CD14-positive monocyte (primary cell): ENCODE results near the gene CSRNP2. TPM values are rescaled to one million over a fixed set of nuclear protein-coding genes. Genes with fewer than 3 reads are reported as not detected.

Experiments used
- DNase-seq, 3 donors: peaks; one replicate each; pipeline ENCODE4 v3.0.0-alpha.2; 2011 to 2022
- H2AFZ ChIP-seq: 2 replicates; pipeline ENCODE4 v1.6.0; 2012; ENCODE audit warnings: mild to moderate bottlenecking, low read depth, low read length, inconsistent platforms; ENCODE audit not compliant: insufficient read depth, poor library complexity, severe bottlenecking
- H3K27ac ChIP-seq, 2 donors: 1 replicate in 1 of 2; 2 replicates in 1 of 2; pipeline ENCODE4 v1.5.1; 2012 to 2013; ENCODE audit warnings: low read length in 2 of 2, control low read depth in 1 of 2, inconsistent platforms in 1 of 2, low read depth in 1 of 2, mild to moderate bottlenecking in 1 of 2
- H3K27me3 ChIP-seq, 2 donors: one replicate each; pipeline versions ENCODE4 v1.6.0 to v1.6.1; 2011 to 2013; ENCODE audit warnings: low read length in 2 of 2; ENCODE audit not compliant: control insufficient read depth in 2 of 2, insufficient read depth in 2 of 2
- H3K36me3 ChIP-seq, 2 donors: replicated peaks in 1 of 2; 1 replicate in 1 of 2; 2 replicates in 1 of 2; pipeline versions ENCODE4 v1.5.1 to v1.6.1; 2012 to 2013; ENCODE audit warnings: low read length in 2 of 2, control low read depth in 1 of 2, inconsistent platforms in 1 of 2, mild to moderate bottlenecking in 1 of 2; ENCODE audit not compliant: insufficient read depth in 2 of 2, control insufficient read depth in 1 of 2
- H3K4me1 ChIP-seq, 2 donors: 1 replicate in 1 of 2; 2 replicates in 1 of 2; pipeline versions ENCODE4 v1.5.1 to v1.6.1; 2012 to 2013; ENCODE audit warnings: low read length in 2 of 2, control low read depth in 1 of 2, inconsistent platforms in 1 of 2, mild to moderate bottlenecking in 1 of 2, moderate library complexity in 1 of 2; ENCODE audit not compliant: insufficient read depth in 2 of 2, control insufficient read depth in 1 of 2
- H3K4me2 ChIP-seq: replicated peaks from 2 replicates; pipeline ENCODE3; 2012; ENCODE audit warnings: low read length, moderate library complexity, mild to moderate bottlenecking; ENCODE audit not compliant: poor library complexity, severe bottlenecking; ENCODE audit errors: extremely low read depth
- H3K4me3 ChIP-seq, 3 experiments: fragments of 200-600 bp in 1 of 3; sonication (generic) in 1 of 3; replicated peaks in 1 of 3; 1 replicate in 2 of 3; 2 replicates in 1 of 3; pipeline ENCODE4 v1.5.1; 2011 to 2013; ENCODE audit warnings: low read length in 3 of 3, mild to moderate bottlenecking in 3 of 3, control low read depth in 2 of 3, low read depth in 2 of 3, inconsistent platforms in 1 of 3, moderate library complexity in 1 of 3
- H3K79me2 ChIP-seq: 2 replicates; pipeline ENCODE4 v1.6.0; 2012; ENCODE audit warnings: mild to moderate bottlenecking, control low read depth, inconsistent platforms, low read length, moderate library complexity; ENCODE audit not compliant: insufficient read depth
- H3K9ac ChIP-seq: 2 replicates; pipeline ENCODE4 v1.6.0; 2017; ENCODE audit warnings: low read length, mild to moderate bottlenecking; ENCODE audit not compliant: insufficient read depth, poor library complexity, severe bottlenecking
- H3K9me3 ChIP-seq, 2 donors: replicated peaks in 1 of 2; 1 replicate in 1 of 2; 2 replicates in 1 of 2; pipeline versions ENCODE4 v1.5.1 to v1.6.1; 2012 to 2013; ENCODE audit warnings: low read length in 2 of 2, control low read depth in 1 of 2; ENCODE audit not compliant: control insufficient read depth in 1 of 2, insufficient read depth in 1 of 2
- H4K20me1 ChIP-seq: 2 replicates; pipeline ENCODE4 v1.6.0; 2012; ENCODE audit warnings: mild to moderate bottlenecking, low read length, control low read depth, moderate library complexity; ENCODE audit not compliant: insufficient read depth
- H3K27ac Mint-ChIP-seq, 7 donors: one replicate each; pipeline ENCODE4 v1.8.0; 2020; ENCODE audit warnings: mild to moderate bottlenecking in 7 of 7, mixed read lengths in 7 of 7, moderate library complexity in 6 of 7, inconsistent platforms in 2 of 7
- H3K27me3 Mint-ChIP-seq, 3 donors: one replicate each; pipeline ENCODE4 v1.8.0; 2021 to 2022; ENCODE audit warnings: low read depth in 3 of 3, mild to moderate bottlenecking in 3 of 3, mixed read lengths in 3 of 3, moderate library complexity in 3 of 3, inconsistent platforms in 1 of 3
- H3K36me3 Mint-ChIP-seq, 2 donors: one replicate each; pipeline ENCODE4 v1.8.0; 2020; ENCODE audit warnings: mixed read lengths in 2 of 2, inconsistent platforms in 1 of 2, mild to moderate bottlenecking in 1 of 2
- H3K4me1 Mint-ChIP-seq: one replicate; pipeline ENCODE4 v1.8.0; 2020; ENCODE audit warnings: mild to moderate bottlenecking, mixed read lengths
- H3K4me3 Mint-ChIP-seq, 2 donors: one replicate each; pipeline ENCODE4 v1.8.0; 2020; ENCODE audit warnings: mild to moderate bottlenecking in 2 of 2, mixed read lengths in 2 of 2, moderate library complexity in 1 of 2
- H3K9me3 Mint-ChIP-seq, 7 donors: one replicate each; pipeline ENCODE4 v1.8.0; 2020 to 2022; ENCODE audit warnings: mixed read lengths in 7 of 7, mild to moderate bottlenecking in 6 of 7, moderate library complexity in 6 of 7, inconsistent platforms in 2 of 7
- CTCF ChIP-seq: fragments of 200-600 bp; IDR thresholded peaks from one replicate; pipeline ENCODE4 v1.8.0; 2022; ENCODE audit warnings: antibody characterized with exemption, mild to moderate bottlenecking
- WGBS: methylation state at CpG from one replicate; pipeline ENCODE4 v1.1.5; 2013; ENCODE audit warnings: missing lambda C conversion rate; ENCODE audit not compliant: insufficient coverage; 5-methylcytosine and 5-hydroxymethylcytosine counted together
- intact Hi-C, 2 donors: fragments of 100-400 bp; cut with micrococcal nuclease; formaldehyde crosslinking; loops; one replicate each; pipeline versions ENCODE4 v1.15.0 to v1.15.1; 2023
- polyA plus RNA-seq, 3 donors: library from polyadenylated mRNA; depleted of rRNA in 1 of 3; unstranded in 2 of 3; stranded (reverse) in 1 of 3; fragments of 300-500 nt in 2 of 3; fragments of >200 nt in 1 of 3; fragmentation: Illumina TruSeq in 2 of 3; gene quantifications; 1 replicate in 2 of 3; 2 replicates in 1 of 3; pipeline ENCODE4 v1.2.3, GENCODE V29; 2012 to 2021

The CSRNP2 gene
- polyA plus RNA-seq, 3 donors = 1.7 to 8.0 (median 2.6) TPM

- H3K4me1 ChIP-seq = peaks cover 24 to 40% of the 10 kb centered on the region in 2 donors
- H3K4me3 ChIP-seq = no peak overlapping the region
- Mint-ChIP-seq H3K27me3 (peaks cover 1 to 3% (median 3%) of the 10 kb centered on the region in 3 donors), H3K4me3 (no peak overlapping the region), H3K9me3 (peaks cover 0 to 7% (median 3%) of the 10 kb centered on the region in 7 donors), H3K4me1 (peaks cover 41% of the 10 kb centered on the region), H3K36me3 (no peaks in the 10 kb centered on the region), H3K27ac (no peak overlapping the region)
- no peaks in the 10 kb centered on the region for H3K27me3 ChIP-seq
- H3K9me3 ChIP-seq = no peaks in the 10 kb centered on the region
- no peak for DNase-seq
- TF ChIP-seq CTCF = no peak
- H3K79me2 ChIP-seq = peaks cover 18% of the 10 kb centered on the region
- no peak overlapping the region for H2AFZ ChIP-seq
- WGBS = 92% methylated on average over 2 of the region's 5 CpGs
- H3K9ac ChIP-seq = no peak overlapping the region
- H3K4me2 ChIP-seq = no peak overlapping the region
- no peak overlapping the region for H3K27ac ChIP-seq
- H3K36me3 ChIP-seq = no peaks in the 10 kb centered on the region
- peaks cover 3% of the 10 kb centered on the region for H4K20me1 ChIP-seq
- intact Hi-C loops = loop anchor here (5.0 kb wide), 1 partner anchor 201 kb away; no protein-coding TSS in a partner anchor
These were observed 54.6 kb downstream of the CSRNP2 start for GRCh38 chr12:51028813-51029150.

- Histone ChIP-seq H2AFZ (peak overlapping the region; percentile 14), H3K9me3 (no peaks in the 10 kb centered on the region), H3K4me2 (no peak overlapping the region), H3K27me3 (no peaks in the 10 kb centered on the region), H3K27ac (no peak overlapping the region), H3K4me3 (no peak overlapping the region), H3K36me3 (no peaks in the 10 kb centered on the region), H4K20me1 (peaks cover 4% of the 10 kb centered on the region), H3K79me2 (peaks cover 23% of the 10 kb centered on the region), H3K9ac (no peak overlapping the region), H3K4me1 (peaks cover 29 to 46% of the 10 kb centered on the region in 2 donors)
- peak; percentile 53 to 74 (median 65) for DNase-seq
- Mint-ChIP-seq H3K27me3 (peaks cover 1 to 3% (median 3%) of the 10 kb centered on the region in 3 donors), H3K9me3 (peaks cover 0 to 7% (median 3%) of the 10 kb centered on the region in 7 donors), H3K27ac (peak overlapping the region in 3 of 7 donors; percentile 15 to 29 (median 19)), H3K36me3 (peaks cover 0 to 3% of the 10 kb centered on the region in 2 donors), H3K4me3 (no peak overlapping the region), H3K4me1 (peaks cover 46% of the 10 kb centered on the region)
- WGBS = 41% methylated on average over 6 of the region's 9 CpGs
- TF ChIP-seq CTCF = peak; percentile 41
- intact Hi-C loops = loop anchor here (5.0 kb wide), 1 partner anchor 201 kb away; no protein-coding TSS in a partner anchor
These were observed 55.1 kb downstream of the CSRNP2 start for GRCh38 chr12:51028126-51028812.
